Spleen (tissue), 7 donors: Measurements from ENCODE around the gene RCC1.

ENCODE experiments used
- POLR2A ChIP-seq, 3 donors: fragments of 450-650 bp; IDR thresholded peaks; one replicate each; pipeline ENCODE4 v1.5.1; 2017; ENCODE audit warnings: antibody characterized with exemption in 3 of 3, mild to moderate bottlenecking in 1 of 3
- POLR2AphosphoS5 ChIP-seq, 3 donors: sonication (generic); formaldehyde crosslinking; IDR thresholded peaks; one replicate each; pipeline ENCODE4 v1.5.1; 2017; ENCODE audit warnings: antibody characterized with exemption in 3 of 3
- TF ChIP-seq, protein P1 (sequence below), 11 experiments: fragments of 200-600 bp in 7 of 11; fragments of 450-650 bp in 4 of 11; sonication (generic) in 4 of 11; IDR thresholded peaks in 8 of 11; conservative IDR thresholded peaks in 3 of 11; 1 replicate in 7 of 11; 2 replicates in 4 of 11; pipeline versions ENCODE4 v1.4.0 to v1.8.0; 2016 to 2021; ENCODE audit warnings: antibody characterized with exemption in 11 of 11, inconsistent platforms in 4 of 11, mild to moderate bottlenecking in 1 of 11
- donor health status: DM: no; HTN: no; CAD: no; lungs with moderate emphysema.
- donor health status: DM: no; HTN: no; CAD: no.
- donor health status: DM: no; HTN: no; CAD: no.

DNA sequence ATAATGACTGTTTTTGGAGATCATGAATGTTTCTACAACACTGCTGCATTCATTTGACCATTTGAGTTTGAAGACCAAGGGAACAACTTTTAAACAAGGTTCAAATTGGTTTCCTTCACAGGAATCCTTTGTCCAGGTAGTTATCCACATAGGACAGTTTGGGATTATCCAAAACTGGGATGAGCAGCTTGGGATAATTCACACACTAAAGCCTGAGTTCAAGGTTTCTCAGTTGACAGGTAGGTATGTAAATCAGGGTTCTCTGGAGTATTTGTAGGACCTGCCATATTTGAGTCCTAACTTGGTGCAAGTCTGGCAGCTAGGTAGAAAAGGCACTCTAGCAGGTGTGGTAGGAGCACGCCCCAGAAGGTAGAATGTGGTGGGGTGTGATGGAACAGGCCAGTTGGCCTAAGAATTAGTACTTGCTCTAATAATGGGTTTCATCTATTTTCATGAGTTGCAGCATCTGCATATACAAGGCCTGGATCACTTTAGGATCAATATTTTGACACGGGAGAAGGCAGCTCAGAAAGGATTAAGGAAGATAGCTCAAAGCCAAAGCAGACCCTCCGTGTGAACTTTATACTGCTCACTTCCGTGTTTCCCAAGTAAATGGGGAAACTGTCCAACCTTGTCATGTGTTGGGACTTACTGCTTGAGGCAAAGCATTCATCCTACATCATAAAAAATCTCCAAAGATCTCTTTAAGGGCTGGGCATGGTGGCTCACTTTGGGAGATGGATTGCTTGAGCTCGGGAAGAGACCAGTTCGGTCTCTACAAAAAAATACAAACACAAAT lies 72.1 kb downstream of the RCC1 start:
- TF ChIP-seq POLR2A (IDR thresholded peaks at IDR 0.05) (no peak), POLR2AphosphoS5 (IDR thresholded peaks at IDR 0.05) (peak in 1 of 3 donors; percentile 39)
- TF ChIP-seq, protein P1, sequence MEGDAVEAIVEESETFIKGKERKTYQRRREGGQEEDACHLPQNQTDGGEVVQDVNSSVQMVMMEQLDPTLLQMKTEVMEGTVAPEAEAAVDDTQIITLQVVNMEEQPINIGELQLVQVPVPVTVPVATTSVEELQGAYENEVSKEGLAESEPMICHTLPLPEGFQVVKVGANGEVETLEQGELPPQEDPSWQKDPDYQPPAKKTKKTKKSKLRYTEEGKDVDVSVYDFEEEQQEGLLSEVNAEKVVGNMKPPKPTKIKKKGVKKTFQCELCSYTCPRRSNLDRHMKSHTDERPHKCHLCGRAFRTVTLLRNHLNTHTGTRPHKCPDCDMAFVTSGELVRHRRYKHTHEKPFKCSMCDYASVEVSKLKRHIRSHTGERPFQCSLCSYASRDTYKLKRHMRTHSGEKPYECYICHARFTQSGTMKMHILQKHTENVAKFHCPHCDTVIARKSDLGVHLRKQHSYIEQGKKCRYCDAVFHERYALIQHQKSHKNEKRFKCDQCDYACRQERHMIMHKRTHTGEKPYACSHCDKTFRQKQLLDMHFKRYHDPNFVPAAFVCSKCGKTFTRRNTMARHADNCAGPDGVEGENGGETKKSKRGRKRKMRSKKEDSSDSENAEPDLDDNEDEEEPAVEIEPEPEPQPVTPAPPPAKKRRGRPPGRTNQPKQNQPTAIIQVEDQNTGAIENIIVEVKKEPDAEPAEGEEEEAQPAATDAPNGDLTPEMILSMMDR (IDR thresholded peaks at IDR 0.05 in 8 of 11, conservative IDR thresholded peaks at IDR 0.05 in 3 of 11): no peak
